Inferior parietal cortex (tissue), 1 donor: Measurements from ENCODE around the gene ZNF598.
"Not testable (repeated sequence)": the region's sequence is repeated elsewhere in the genome, so short reads cannot be mapped to it uniquely, and the experiment has no call there.

ENCODE experiments used
- DNase-seq: peaks from one replicate; pipeline ENCODE4 v3.0.0-alpha.2; 2016; ENCODE audit errors: extremely low spot score

Gene ZNF598

DNA sequence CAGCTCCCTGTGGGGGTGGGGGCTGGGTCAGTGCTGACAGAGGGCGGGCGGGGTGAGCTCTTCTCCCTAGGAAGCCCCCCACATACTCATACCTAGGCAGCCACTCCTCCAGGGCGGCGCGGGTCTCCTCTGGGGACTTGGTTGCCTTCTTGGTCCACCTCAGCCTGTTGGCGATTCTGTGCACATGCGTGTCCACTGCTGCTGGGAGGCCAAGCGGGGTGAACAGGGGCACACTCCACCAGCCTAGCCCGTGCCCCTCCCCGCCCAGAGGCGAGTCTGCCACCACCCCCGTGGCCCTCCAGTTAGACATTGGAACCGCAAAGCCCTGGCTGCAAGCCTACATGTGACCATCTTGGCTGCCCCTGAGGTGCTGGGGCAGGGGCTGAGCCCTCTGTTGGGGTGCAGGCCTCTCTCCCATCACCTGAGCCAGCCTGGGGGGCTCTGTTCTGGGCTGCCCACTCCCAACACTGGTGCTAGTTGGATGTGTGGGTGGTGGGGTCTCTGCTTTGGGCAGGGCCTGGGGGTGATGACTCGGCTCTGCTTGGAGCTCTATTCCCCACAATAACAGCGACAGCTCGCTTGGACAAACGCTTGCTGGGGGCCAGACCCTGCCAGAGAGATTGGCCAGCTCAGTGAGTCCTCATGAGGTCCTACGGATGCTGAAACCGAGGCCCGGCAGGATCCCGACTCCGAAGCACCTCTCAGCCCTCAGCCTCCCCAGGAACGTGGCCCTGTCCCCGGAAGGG lies 30.6 kb upstream of the ZNF598 start:
- no peak for DNase-seq

DNA sequence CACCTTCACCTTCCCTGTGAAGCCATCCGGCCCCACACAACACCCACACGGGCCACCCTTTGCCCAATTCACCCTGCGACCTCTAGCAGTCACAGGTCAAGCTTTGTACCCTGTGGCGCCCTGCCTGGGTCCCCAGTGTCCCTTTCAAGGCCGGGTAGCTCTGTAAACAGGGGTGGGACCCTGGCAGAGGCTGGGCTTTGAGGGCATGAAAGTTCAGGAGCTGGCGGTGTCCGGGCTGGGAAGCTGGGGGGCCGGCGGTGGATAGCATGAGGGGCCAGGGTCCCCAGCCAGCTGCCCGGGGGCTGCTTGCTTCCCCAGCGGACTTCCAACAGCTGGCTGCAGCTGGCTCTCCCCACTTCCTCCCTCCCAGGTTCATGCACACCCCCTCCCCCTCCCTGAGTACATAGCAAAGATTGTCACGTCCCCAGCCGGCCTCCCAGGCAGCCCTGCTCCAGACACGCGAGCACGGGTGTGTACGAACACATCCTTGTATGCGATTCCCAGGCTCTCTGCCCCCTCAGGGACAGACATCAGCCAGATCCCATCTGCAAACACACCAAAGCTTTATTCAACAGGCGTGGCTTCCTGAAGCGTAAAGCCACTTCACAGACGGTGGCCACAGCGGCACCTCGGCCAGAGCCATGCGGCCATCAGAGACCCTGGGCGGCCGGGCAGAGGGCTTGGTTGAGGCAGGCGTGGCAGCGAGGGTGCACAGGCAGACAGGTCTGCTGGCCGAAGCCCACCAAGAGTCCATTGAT lies 29.8 kb upstream of the ZNF598 start:
- no peak for DNase-seq

DNA sequence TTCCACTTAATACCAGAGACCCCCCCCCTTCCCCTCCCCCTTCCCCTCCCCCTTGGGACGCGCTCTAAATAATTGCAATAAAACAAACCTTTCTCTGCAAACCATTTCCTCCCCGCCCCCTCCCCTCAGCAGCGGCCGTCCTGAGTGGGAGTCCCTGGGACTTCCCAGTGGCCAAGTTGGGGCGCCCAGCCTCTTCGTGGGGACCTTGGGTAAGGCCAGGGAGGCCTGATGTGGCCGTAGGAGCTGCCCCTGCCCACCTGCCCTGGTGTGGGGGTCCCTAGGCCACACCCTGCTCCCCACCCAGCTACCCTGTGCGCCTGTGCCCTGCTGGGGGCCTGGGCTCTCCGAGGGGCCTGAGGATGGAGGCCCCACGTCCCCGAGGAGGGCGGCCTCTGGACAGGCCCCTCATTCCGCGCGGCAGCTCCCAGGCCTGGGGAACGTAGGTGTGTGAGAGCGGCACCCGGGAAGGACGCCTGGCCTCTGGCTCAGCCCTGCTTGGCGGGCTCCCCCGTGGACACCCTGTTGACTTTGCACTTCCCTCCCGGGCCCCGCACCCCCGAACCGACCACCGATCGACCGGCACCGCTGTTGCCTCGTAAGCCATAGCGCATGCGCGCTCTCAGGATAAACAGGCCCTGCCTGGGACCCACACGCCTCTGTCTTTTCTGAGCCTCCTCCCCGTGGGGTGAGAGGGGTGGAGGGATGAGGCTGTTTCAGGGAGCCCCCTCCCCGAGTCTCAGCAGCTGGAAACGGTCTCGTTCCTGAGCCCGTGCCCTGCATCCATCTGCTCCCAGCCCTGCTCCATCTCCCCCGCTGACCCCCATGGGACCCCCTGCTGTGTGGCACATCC lies 29.0 kb upstream of the ZNF598 start:
- no peak for DNase-seq

DNA sequence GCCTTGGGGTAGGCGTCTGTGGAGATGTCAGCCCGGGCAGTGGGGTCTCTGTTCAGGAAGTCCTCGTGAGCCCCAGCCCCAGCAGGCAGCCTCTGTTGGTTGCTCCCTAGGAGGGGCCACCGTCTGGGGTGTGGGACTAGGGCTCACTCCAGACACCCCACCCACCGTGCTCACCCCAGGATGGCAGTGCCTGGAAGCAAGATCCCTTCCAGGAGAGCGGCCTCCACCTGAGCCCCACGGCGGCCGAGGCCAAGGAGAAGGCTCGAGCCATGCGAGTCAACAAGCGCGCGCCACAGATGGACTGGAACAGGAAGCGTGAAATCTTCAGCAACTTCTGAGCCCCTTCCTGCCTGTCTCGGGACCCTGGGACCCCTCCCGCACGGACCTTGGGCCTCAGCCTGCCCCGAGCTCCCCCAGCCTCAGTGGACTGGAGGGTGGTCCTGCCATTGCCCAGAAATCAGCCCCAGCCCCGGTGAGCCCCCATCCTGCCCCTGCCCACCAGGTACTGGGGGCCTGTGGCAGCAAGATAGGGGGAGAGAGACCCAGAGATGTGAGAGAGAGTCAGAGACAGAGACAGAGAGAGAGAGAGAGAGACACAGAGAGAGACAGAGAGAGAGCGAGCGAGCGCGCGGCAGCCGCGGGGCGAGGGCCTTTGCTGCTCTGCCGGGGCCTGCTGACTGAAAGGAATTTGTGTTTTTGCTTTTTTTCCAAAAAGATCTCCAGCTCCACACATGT lies 28.2 kb upstream of the ZNF598 start:
- DNase-seq: no peak

DNA sequence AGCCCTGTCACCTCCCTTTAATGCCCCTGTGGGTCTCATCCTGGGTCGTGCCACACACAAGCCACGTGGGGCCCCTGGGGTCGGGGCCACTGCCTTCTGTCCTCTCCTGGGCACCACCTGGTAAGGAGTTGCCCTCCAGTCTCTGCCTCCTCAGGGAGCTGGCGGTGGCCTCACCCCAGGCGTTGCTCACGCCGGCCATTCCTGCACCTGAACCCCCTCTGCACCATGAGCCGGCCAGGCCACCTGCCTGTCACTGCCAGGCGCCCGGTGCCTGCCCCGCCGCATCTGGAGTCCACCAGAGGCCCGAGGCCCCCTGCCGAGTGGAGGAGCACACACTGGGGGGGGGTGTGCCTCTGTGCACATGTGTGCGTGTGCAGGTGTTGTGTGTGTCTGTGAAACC lies 27.5 kb upstream of the ZNF598 start:
- DNase-seq: no peak

DNA sequence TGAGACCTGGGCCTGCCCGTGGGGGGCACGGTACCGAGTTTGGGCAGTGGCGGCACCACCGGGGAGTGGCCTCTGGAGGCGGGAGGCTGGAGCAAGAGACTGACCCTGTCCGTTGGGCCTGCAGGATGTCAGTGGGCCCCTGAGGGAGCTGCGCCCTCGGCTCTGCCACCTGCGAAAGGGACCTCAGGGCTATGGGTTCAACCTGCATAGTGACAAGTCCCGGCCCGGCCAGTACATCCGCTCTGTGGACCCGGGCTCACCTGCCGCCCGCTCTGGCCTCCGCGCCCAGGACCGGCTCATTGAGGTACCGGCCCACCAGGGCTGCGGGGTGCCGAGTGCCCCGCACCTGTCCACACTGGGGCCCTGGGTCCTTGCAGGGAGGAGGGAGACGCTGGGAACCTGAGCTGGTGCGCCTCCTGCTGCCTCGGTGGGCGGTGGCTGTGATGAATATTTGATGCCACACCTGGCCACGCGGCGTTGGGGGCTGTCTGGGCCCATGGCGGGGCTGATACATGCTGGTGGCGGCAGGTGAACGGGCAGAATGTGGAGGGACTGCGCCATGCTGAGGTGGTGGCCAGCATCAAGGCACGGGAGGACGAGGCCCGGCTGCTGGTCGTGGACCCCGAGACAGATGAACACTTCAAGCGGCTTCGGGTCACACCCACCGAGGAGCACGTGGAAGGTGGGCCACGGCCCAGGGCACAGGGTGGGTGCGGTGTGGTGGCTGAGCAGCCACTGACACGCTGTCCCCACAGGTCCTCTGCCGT lies 26.8 kb upstream of the ZNF598 start:
- no peak for DNase-seq

DNA sequence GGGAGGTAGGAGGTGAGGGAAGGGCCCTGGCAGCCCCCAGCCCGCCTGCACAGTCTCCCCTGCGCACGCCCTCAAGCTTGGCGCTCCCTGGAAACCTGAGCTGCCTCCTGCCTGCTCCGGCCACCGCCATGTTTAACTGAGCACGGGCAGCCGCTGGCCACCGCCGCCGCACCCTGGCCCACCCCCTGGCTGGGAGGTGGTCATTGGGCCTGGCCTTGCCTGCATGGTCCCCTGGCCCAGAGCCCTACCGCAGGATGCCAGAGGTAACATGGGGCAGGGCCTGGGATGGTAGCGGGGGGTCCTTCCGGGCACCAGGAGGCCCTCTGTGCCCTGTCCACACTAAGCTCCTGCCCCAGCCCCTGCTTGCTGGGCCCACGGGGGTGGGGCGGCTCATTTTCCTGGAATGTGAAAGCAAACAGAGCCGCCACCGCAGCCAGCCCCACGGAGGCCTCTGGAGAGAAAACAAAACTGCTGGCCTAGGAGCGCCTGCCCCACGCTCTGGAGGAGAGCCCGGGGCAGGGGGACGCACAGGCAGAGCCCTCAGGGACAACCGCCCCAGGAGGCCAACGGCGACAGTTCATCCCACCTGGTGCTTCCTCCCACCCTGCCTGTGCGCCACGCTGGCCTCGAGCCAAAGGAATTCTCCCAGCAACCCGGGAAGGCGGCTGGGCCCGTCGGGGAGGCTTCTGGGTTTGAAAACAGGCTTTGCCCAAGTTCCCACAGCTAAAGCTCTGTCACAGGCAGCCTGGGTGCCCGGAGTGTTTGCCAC lies 26.0 kb upstream of the ZNF598 start:
- DNase-seq: no peak

DNA sequence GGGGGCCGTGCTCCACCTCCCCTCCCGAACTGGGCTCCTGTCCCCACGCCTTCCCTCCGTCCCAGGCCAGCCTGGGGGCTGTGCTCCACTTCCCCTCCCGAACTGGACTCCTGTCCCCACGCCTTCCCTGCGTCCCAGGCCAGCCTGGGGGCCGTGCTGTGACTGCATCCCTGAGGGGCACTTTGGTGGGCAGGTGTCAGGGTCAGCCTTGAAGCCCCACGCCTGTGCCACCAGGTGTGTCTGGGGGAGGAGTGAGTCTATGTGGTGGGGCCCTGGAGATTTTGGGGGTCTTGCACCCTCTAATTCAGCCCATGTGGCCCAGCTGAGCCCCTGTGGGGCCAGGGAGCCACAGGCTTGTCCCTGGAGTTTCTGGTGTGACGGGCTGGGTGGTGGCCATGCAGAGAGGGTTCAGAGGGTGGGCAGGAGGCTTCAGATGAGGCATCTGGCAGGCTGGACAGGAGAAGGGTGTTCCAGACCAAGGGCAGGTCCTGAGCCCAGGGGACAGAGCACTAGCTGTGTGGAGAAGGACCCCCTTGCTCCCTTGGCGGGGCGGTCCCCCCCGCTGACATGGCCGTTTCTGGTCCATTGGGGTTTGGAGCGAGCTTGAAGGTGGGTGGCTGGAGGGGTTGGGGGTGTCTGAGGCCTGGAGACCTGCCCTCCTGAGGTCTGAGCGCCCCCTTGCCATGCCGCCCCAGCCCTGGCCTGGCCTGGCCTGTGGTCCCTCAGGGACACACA lies 25.2 kb upstream of the ZNF598 start:
- DNase-seq: no peak

DNA sequence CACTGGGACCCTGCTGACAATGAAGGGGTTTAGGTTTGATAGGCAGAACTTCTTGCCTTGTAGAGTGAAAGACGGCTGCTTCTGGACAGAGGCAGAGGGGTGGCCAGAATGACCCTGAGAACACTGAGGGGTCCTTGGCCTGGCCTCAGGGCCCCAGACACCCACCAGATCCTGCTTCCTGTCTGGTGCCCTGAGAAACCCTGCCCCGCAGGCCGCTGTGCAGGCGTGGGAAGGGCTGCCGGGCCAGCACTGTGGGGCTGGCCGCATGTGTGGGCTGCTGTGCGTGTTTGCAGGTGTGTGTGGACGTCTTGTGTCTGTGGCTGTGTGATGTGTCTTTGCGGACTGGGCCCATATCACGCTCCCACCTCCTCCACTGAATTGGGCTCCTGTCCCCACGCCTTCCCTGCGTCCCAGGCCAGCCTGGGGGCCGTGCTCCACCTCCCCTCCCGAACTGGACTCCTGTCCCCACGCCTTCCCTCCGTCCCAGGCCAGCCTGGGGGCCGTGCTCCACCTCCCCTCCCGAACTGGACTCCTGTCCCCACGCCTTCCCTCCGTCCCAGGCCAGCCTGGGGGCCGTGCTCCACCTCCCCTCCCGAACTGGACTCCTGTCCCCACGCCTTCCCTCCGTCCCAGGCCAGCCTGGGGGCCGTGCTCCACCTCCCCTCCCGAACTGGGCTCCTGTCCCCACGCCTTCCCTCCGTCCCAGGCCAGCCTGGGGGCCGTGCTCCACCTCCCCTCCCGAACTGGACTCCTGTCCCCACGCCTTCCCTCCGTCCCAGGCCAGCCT lies 24.5 kb upstream of the ZNF598 start:
- DNase-seq: not testable (repeated sequence)

DNA sequence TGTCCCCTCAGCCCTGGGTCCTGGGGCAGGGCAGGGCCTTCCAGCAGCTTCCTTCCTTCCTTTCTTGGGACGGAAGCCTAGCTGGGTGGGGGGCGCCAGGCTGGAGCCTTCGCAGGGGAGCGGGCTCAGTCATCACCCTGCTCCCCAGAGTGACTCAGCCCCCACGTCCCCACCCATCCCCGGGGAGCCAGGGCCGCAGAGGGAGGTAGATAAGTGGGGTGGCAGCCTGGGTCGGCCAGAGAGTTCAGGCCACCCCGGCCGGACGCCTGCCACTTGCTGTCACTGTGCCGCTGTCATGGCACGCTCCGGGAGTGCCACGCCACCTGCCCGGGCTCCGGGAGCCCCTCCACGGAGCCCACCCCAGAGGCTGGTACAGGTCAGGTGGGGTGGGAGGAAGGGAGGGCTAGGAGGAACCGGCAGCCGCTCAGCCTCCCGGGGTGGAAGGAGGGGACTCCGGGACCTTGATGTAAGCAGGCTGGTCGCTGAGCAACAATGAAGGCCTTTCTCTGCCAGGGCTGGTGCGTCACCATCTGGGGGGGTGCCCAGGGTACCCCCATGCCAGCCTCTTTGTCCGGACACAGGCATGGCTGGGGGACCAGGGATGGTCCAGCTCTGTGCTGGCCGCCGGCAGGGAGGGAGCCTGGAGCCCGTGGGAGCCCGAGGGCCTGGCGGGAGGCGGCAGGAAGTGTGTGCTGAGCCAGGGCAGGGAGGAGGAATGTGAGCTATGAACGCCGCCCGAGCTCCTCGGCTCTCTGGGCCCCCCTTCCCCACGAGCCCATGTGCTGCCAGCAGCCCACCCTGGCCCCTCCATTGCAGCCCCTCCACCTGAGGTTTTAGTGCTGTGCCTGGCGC lies 23.7 kb upstream of the ZNF598 start:
- peak; percentile 82 for DNase-seq

DNA sequence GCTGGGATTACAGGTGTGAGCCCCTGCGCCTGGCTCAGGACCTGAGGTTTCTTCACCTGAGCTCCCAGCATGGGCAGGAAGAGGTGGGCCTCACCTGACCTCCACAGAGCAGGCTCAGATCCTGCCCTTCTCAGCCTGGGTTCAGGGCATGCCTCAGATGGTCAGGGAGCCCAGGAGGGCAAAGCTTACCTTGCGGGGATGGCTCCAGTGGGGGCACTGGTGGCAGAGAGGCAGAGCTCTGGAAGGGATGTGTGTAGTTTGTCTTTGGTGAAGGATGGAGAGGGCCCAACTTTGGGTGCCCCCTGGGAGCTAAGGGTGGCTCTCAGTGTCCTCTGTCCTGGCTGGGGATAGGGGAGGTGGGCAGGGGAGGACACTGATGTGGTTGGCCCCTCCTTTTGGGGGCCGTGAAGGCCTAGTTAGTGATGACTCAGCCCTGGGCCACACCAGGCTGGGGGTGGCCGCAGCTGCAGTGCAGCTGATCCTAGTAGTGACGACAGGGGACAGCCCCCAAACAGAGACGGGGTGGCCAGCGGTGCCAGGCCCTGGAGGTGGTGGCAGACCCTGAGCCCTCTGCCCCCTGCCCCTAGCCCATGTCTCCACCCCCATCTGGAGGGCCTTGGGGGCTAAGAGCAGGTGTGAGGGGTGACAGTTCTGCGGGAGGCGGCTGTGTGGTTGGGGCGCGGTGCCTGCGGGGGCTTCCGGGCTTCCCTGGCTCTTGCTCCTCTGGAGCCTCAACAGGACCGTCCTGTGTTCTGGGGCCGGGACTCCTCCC lies 22.9 kb upstream of the ZNF598 start:
- DNase-seq: no peak

DNA sequence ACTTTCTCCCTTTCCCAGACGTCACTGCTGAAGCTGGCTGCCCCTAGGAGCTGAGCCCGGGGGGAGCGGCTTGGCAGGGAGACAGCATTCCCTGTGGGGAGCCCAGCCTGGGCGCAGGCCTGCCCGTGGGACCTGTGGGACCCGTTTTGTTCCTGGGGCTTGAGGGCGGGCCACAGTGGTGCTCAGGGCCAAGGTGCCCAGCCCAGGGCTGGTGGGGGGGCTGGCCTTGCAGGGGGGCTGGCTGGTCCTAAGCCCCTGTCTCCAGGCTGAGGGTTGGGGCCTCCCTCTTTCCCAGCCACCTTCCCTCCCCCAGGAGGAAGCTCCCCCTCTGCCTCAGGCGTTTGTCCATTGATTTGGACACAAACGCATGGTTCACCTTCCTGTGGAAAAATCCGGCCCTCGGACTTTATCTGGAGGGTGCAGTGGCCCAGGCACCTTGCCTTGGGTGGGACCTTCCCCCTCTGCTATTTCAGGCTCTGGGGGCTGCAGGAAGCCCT lies 21.5 kb upstream of the ZNF598 start:
- DNase-seq: no peak

DNA sequence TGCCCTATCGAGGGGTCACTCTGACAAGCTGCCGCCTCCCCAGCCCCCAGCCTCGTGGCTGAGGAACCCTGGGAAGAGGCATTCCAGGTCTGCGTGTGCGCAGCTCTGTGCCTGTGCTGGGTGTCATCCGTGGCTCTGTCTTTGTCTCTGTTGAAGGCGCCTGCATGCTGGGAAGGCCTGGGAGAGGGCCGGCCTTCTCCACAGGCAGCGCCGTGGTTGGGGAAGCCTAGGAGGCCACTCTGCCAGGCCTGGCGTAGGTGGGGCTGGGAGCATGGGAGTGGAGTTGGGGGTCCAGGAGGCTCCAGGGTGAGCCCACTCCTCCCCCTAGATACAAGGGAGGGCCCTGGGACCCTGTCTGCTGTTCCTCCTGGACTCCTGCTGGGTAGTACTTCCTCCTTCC lies 20.4 kb upstream of the ZNF598 start:
- no peak for DNase-seq

DNA sequence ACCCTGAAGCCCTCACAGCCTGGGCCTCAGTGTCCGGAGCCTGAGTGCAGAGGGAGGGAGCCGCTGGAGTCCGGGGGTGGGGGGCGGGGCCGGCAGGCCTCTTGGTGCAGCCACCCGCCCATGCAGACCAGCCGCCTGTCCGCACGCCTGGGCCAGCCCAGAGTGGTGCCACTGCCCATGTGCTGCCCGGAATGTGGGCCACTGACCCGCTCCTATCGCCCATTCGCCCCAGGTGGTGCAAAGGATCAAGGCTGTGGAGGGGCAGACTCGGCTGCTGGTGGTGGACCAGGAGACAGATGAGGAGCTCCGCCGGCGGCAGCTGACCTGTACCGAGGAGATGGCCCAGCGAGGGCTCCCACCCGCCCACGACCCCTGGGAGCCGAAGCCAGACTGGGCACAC lies 19.7 kb upstream of the ZNF598 start:
- no peak for DNase-seq

DNA sequence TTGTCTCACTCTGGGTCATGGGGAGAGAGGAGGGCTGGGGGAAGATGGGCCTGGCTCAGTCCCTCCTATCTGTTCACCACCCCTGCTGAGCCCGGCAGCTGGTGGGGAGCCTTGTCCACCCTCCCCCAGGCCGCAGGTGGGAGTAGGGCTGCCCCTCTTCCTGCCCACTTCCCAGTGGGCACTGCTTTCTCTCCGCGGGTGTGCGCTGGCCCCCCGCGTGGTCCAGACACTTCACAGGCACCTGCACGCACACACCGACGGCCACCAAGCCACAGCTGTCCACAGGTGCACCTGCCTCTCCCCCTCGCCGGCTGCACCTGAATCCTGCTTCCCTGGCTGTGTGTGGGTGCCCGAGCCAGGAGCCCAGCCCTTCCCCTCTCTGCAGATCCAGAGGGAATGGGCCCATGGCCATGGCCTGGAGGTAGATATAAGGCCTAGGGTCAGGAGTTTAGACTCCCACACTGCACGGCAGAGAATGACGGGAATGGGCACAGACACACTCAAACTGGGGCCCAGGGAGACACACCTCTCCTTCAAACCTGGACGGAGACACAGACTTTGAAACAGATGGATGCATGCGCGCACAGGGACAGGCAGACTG lies 19.1 kb upstream of the ZNF598 start:
- no peak for DNase-seq

DNA sequence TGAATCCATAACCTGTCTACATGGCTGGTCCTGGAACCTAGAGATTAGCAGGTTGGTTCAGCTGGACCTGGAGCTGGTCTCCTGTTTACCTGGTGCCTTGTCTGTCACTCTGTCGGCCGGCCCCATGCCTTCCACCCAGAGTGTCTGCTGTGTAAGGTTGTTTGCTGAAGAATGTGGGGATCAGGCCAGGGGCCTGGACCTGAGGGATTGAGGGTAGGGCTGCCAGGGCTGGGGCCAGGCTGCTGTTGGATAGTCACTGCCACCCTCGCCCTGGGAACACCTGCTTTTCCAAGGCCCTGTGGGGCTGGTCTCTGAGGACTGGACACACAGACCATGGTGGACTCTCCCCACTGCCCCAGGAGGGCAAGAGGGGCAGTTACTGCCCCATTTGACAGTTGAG lies 18.5 kb upstream of the ZNF598 start:
- no peak for DNase-seq
